CMK (cell line): Measurements from ENCODE around the gene HTR4.
"Not testable (repeated sequence)": the region's sequence is repeated elsewhere in the genome, so short reads cannot be mapped to it uniquely, and the experiment has no call there.

Experiments used
- DNase-seq: peaks from one replicate; pipeline ENCODE4 v3.0.0-alpha.2; 2010; ENCODE audit warnings: low read depth

The HTR4 gene, protein sequence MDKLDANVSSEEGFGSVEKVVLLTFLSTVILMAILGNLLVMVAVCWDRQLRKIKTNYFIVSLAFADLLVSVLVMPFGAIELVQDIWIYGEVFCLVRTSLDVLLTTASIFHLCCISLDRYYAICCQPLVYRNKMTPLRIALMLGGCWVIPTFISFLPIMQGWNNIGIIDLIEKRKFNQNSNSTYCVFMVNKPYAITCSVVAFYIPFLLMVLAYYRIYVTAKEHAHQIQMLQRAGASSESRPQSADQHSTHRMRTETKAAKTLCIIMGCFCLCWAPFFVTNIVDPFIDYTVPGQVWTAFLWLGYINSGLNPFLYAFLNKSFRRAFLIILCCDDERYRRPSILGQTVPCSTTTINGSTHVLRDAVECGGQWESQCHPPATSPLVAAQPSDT

DNA sequence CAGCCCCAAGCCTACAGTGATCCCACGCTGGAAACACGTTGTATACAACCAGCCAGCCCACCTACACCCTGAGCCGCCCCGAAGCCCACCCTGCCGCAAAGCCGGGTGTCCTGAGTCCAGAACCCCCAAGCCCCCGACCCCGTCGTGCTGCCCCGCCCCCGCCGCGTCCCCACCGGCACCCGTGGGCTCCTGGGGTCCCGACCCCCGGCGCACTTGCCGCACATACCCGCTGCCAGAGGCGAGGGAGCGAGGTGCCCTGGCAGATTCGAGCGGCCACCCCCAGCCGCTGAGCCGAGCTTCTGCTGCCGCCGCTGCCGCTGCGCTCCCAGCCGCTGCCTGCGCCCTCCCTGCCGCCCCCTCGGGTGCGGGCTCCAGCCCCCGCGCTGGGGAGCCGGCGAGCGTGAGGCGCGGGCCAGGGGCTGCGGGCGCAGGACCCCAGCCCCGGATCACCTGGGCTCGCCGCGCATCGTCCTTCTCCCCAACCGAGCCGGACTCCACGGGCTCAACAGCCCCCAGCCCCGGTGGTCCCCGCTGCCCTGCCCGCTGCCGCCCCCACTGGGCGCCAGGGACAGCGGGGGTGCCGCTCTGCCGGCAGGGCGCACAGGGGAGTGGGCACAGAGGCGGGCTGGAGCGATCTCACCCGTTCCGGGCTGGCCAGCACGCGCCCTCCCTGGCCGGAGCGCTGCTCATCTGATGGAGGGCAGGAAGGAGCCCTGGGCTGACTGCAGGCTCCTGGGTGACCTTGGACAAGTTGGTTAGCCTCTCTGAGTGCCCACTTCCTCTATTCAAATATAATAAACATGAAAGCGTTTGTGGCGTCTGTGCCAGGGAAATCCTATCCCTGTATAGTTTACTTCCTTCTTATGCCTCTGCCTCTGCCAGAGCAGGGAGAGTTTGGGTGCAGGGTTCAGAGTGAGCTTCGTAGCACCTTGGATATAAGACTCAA, at the start of gene HTR4:
Gene HTR4, minus strand, starts transcription at position 692 of the 946 bp plus-strand sequence. CDS start 17,513 bp downstream, outside the sequence.
- no peak for DNase-seq

- no peak for DNase-seq
These were observed 47.8 kb upstream of the HTR4 start for GRCh38 chr5:148702019-148702596.

GRCh38 chr5:148699028-148699427, 44.7 kb upstream of the HTR4 start:
- no peak for DNase-seq

DNA sequence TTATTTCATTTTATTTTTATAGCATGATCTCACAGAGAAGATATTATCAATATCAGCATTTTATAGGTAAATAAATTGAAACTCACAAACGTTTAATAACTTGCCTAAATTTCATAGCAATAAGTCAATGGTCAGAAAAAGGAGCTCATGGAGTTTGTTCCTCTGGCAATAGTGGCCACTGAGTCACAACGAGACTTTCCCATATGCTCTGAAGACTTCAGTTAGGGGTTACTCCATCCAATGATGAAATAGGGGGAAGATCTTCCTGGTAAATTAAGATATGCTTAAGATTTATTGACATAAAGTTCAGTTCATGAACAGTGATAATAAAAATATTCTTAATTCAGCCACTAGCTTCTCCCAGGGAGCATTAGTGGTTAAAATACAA, 43.5 kb upstream of the HTR4 start:
- DNase-seq, result no peak

GRCh38 chr5:148697180-148697808, 43.0 kb upstream of the HTR4 start:
- no peak for DNase-seq

- DNase-seq, result no peak
These were observed 42.1 kb upstream of the HTR4 start for GRCh38 chr5:148696187-148697036.

- DNase-seq, result no peak
These were observed 36.6 kb upstream of the HTR4 start for GRCh38 chr5:148690945-148691344.

- no peak for DNase-seq
These were observed 34.5 kb upstream of the HTR4 start for GRCh38 chr5:148688787-148689186.

DNA sequence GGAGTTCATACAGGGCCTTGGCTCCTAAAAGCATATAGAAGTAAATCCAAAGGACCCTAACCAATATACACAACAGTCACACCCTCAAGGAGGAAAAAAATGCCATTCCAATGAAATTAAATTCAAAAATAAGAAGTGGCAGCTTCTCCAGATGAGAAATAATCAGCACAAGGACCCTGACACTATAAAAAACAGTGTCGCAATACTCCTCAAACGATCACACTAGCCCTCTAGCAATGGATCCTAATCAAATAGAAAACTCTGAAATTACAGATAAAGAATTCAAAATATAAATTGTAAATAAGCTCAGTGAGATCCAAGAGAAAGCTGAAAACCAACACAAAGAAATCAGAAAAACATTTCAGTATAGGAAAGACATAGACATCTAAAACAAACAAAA, 33.5 kb upstream of the HTR4 start:
- DNase-seq, result no peak

DNA sequence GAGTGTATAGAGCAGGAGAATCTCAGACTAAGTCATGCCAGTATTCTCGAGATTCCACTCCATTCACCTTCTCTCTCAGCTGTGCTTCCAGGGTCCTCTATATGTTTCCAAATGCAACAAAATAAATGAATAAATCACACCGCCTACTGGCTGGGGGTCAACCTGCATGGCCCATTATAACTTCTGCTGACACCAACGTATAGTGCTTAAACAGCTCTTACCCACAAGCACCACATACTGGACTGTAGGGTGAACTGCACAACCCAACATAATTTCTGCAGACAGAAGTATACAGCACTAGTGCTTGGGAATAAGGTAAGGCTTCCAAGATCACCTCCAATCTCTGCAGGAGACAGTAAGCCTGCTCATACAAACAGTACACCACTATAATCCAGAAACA, 33.1 kb upstream of the HTR4 start:
- peak; percentile 20 for DNase-seq

DNA sequence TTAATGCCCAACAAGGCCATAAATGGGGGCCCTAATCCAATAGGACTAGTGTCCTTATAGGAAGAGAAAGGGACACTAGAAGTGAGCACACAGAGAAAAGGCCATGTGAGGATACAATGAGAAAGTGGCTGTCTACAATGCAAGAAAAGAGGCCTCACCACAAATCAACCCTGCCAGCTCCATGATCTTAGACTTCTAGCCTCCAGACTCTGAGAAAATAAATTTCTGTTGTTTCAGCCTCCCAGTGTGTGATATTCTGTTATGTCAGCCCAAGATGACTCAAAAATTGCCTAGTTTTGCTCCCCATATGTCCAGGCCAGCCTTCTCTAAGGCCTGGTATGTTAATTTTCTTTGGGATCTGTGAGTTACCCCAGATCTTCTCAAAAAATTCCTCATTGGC, 32.3 kb upstream of the HTR4 start:
- no peak for DNase-seq

DNA sequence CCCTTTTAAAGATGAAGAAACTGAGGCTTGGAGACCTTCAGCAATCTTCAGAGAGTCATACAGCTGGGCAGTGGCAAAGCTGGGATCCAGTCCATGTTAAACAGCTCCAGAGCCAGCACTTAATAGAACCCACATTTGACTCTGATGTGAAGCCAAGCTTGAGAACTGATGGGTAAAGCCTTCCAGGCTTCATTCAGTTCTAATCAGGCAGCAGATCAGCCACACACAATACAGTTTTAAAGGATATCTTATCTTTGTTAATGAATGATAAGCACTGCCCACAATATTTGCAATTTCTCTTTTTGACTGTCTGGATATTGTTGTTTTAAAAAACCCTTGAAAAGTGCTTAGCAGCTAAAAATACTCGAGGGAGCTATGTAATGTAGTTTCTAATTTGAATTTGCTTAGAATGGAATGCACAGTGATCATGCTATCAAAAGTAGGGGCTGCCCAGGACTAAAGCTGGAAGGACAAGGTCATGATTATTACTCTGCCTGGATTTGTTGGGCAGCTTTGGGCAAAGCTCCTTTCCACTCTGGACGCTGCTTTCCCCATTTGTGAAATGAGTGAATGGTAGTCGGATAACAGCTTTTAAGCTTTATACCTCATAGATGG, 31.3 kb upstream of the HTR4 start:
- DNase-seq, result no peak

GRCh38 chr5:148684528-148684927, 30.2 kb upstream of the HTR4 start:
- DNase-seq, result no peak

DNA sequence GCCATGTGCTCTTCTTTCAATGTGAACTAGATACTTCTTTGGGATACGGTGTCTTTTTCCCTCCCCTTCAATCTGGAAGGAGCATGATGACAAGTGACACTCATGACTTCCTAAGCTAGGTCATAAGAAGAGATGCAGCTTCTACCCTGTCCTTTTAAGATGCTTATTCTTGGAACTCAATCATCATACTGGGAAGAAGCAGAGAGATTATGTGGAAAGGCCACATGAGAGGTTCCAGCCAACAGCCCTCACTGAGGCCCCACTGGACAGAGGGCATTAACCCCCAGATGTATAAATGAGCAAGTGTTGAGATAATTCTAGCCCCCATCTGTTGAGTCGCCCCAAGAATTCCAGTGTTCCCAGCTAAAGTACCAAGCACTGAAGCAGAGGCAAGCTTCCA, 29.3 kb upstream of the HTR4 start:
- DNase-seq, result no peak

DNA sequence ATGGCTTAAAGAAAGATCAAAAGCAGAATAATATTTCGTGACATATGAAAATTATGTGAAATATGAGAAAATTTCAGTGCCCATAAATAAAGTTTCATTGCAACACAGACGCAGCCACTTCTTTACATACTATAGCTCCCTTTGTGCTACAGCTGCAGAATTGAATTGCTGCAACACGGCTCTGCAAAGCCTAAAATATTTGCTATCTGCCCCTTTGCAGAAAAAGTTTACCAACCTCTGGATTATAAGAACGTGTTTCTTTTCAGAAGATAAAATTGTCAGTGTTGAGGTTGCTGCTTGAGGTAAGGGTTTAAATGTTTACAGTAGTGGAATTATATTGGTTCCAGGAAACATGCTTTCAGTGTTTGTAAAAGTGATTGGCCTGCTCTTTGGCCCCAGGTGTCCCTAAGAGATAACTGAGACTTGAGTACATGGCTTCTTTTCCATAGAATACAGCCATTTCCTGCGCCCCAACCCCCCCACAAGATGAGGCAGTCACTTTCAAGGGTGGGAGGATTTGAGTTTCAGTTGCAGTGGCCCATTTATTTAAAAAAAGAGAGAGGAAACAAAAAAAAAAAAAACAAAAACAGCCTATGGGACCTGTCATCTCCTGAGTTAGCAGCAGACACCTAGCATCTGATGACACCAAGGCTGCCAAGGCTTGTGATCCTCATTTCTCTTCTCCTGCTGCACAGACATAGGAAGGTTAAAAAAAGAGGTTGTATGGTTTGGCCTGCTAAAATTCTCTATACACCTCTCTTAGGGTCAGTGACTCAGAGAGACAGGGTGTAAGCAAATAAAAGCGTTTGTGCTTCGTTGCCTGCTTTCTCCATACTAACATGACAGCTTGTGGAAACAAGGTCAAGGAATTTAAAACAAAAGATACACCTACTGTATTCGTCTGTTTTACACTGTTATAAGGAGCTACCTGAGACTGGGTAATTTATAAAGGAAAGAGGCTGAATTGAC, 28.0 kb upstream of the HTR4 start:
- DNase-seq, result no peak

DNA sequence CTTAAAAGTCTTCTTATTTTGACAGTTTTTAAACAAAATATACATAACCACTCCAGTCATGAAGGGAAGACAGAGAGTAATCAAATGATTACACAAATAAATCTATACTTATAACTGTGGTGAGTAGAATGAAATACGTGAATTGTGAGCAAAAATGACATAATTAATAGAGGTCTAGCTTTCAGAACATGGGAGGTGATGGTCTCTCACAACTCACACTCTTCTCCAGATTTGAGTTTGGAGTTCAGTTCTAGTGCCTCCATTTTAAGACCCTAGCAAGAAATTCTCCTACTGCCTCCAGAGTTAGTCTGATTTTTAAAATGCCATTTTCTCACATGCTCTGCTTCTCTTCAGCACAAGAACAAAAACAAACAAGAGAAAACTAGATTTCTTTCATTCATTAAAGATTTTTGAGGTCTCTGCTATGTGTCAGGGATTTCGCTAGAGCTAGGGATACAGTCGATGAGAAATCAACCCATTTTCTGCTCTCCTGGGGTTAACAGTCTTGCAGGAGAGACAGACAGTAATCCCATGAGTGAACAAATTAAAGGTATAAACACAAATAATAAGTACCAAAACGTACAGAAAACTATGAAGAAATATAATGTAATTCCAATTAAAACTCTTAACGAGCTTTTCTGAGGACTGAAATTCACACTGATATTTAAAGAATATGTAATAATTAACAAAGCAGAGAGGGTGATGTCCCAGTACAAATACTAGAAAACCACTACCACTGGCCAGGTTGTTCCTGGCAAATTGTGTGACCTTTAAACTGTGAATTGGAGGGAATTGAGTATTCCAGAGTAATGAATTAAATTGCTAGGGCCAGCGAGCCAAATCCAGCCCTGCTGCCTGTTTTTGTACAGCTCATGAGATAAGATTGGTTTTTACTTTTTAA, 27.1 kb upstream of the HTR4 start:
- no peak for DNase-seq

- not testable (repeated sequence) for DNase-seq
These were observed 19.4 kb upstream of the HTR4 start for GRCh38 chr5:148673704-148674103.

GRCh38 chr5:148666353-148666752, 12.0 kb upstream of the HTR4 start:
- DNase-seq, result no peak

- DNase-seq, result no peak
These were observed 11.1 kb upstream of the HTR4 start for GRCh38 chr5:148665431-148665830.
